WTC11 (cell line): ENCODE measurements around the gene CTIF.

Experiments used
- CTCF ChIP-seq: fragments of 200-600 bp; IDR thresholded peaks from 2 replicates; pipeline ENCODE4 v1.8.0; 2022; ENCODE audit warnings: antibody characterized with exemption
- FOXK1 ChIP-seq: sonication (generic); formaldehyde crosslinking; IDR thresholded peaks from 2 replicates; pipeline ENCODE4 v1.8.0; 2022; ENCODE audit warnings: mild to moderate bottlenecking, moderate library complexity, missing genetic modification reagents
- NFYB ChIP-seq: sonication (generic); formaldehyde crosslinking; conservative IDR thresholded peaks from 2 replicates; pipeline ENCODE4 v1.8.0; 2022; ENCODE audit warnings: low read depth, missing genetic modification reagents
- NR3C1 ChIP-seq: sonication (generic); formaldehyde crosslinking; conservative IDR thresholded peaks from 2 replicates; pipeline ENCODE4 v1.8.1; 2023; ENCODE audit warnings: low read depth, mild to moderate bottlenecking, missing genetic modification reagents
- RELA ChIP-seq: sonication (generic); formaldehyde crosslinking; IDR thresholded peaks from 2 replicates; pipeline ENCODE4 v1.8.1; 2022; ENCODE audit warnings: missing genetic modification reagents, mild to moderate bottlenecking, borderline replicate concordance
- SMAD4 ChIP-seq: sonication (generic); formaldehyde crosslinking; IDR thresholded peaks from 2 replicates; pipeline ENCODE4 v1.8.0; 2022; ENCODE audit warnings: mild to moderate bottlenecking, missing genetic modification reagents
- ZNF138 ChIP-seq: sonication (generic); formaldehyde crosslinking; conservative IDR thresholded peaks from 2 replicates; pipeline ENCODE4 v1.8.1; 2022; ENCODE audit warnings: mild to moderate bottlenecking, moderate library complexity, missing genetic modification reagents
- TF ChIP-seq, protein P1 (sequence below): sonication (generic); formaldehyde crosslinking; IDR thresholded peaks from 2 replicates; pipeline ENCODE4 v1.8.1; 2022; ENCODE audit warnings: low read depth, missing genetic modification reagents, borderline replicate concordance
- TF ChIP-seq, protein P2 (sequence below): sonication (generic); formaldehyde crosslinking; conservative IDR thresholded peaks from 2 replicates; pipeline ENCODE4 v1.8.1; 2022; ENCODE audit warnings: mild to moderate bottlenecking, missing genetic modification reagents

- TF ChIP-seq CTCF (no peak), NR3C1 (CRISPR knock-in tag) (no peak), FOXK1 (CRISPR knock-in tag) (no peak), NFYB (CRISPR knock-in tag) (no peak), RELA (CRISPR knock-in tag) (no peak), ZNF138 (CRISPR knock-in tag) (no peak), SMAD4 (CRISPR knock-in tag) (no peak)
- TF ChIP-seq, protein P1, sequence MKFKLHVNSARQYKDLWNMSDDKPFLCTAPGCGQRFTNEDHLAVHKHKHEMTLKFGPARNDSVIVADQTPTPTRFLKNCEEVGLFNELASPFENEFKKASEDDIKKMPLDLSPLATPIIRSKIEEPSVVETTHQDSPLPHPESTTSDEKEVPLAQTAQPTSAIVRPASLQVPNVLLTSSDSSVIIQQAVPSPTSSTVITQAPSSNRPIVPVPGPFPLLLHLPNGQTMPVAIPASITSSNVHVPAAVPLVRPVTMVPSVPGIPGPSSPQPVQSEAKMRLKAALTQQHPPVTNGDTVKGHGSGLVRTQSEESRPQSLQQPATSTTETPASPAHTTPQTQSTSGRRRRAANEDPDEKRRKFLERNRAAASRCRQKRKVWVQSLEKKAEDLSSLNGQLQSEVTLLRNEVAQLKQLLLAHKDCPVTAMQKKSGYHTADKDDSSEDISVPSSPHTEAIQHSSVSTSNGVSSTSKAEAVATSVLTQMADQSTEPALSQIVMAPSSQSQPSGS (CRISPR knock-in tag): no peak
- TF ChIP-seq, protein P2, sequence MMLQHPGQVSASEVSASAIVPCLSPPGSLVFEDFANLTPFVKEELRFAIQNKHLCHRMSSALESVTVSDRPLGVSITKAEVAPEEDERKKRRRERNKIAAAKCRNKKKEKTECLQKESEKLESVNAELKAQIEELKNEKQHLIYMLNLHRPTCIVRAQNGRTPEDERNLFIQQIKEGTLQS: no peak
Observed at GRCh38 chr18:48885924-48886400, 347.1 kb downstream of the CTIF start.
